Natural killer cell (primary cell): ENCODE results near the gene DTX3L. TPM values are rescaled to one million over a fixed set of nuclear protein-coding genes. Genes with fewer than 3 reads are reported as not detected.
A peak's percentile ranks its signal among the peaks of the same experiment; 100 is the strongest.

ENCODE experiments used
- ATAC-seq, 3 donors: fragments of 150-1000 bp in 2 of 3; fragments of 200-7000 bp in 1 of 3; cut with Tn5 transposase; 1 replicate in 1 of 3; 2 replicates in 2 of 3; pipeline ENCODE4 v1.10.0; 2021; ENCODE audit warnings: mild to moderate bottlenecking in 2 of 3, moderate library complexity in 2 of 3
- DNase-seq, 2 donors: peaks; one replicate each; pipeline versions ENCODE4 v3.0.0 to v3.0.0-alpha.2; 2013 to 2021; ENCODE audit warnings: mixed read lengths in 1 of 2
- H3K27ac ChIP-seq: one replicate; pipeline ENCODE4 v1.5.1; 2013; ENCODE audit warnings: mild to moderate bottlenecking, low read length
- H3K27me3 ChIP-seq: one replicate; pipeline ENCODE4 v1.6.1; 2013; ENCODE audit warnings: low read length; ENCODE audit not compliant: control insufficient read depth, insufficient read depth
- H3K36me3 ChIP-seq: one replicate; pipeline ENCODE4 v1.6.1; 2013; ENCODE audit warnings: low read length; ENCODE audit not compliant: control insufficient read depth, insufficient read depth
- H3K4me1 ChIP-seq: one replicate; pipeline ENCODE4 v1.6.1; 2013; ENCODE audit warnings: low read length; ENCODE audit not compliant: control insufficient read depth, insufficient read depth
- H3K4me3 ChIP-seq: one replicate; pipeline ENCODE4 v1.5.1; 2013; ENCODE audit warnings: low read length
- H3K9me3 ChIP-seq: one replicate; pipeline ENCODE4 v1.6.1; 2013; ENCODE audit warnings: low read length; ENCODE audit not compliant: control insufficient read depth, insufficient read depth
- H3K27ac Mint-ChIP-seq, 2 donors: one replicate each; pipeline ENCODE4 v1.8.0; 2022; ENCODE audit warnings: mild to moderate bottlenecking in 2 of 2, mixed read lengths in 2 of 2, moderate library complexity in 1 of 2
- H3K27me3 Mint-ChIP-seq, 2 donors: one replicate each; pipeline ENCODE4 v1.8.0; 2022; ENCODE audit warnings: low read depth in 2 of 2, mixed read lengths in 2 of 2
- H3K36me3 Mint-ChIP-seq: one replicate; pipeline ENCODE4 v1.8.0; 2022; ENCODE audit warnings: mixed read lengths
- H3K4me1 Mint-ChIP-seq, 2 donors: one replicate each; pipeline ENCODE4 v1.8.0; 2022; ENCODE audit warnings: mixed read lengths in 2 of 2
- H3K4me3 Mint-ChIP-seq: one replicate; pipeline ENCODE4 v1.8.0; 2022; ENCODE audit warnings: mild to moderate bottlenecking, moderate library complexity, mixed read lengths
- H3K9me3 Mint-ChIP-seq, 2 donors: one replicate each; pipeline ENCODE4 v1.8.0; 2022; ENCODE audit warnings: mixed read lengths in 2 of 2
- whole genome bisulfite sequencing: methylation state at CpG from one replicate; pipeline ENCODE4 v1.1.7; 2013; ENCODE audit warnings: missing lambda C conversion rate; ENCODE audit not compliant: insufficient coverage; 5-methylcytosine and 5-hydroxymethylcytosine counted together
- intact Hi-C: fragments of 100-400 bp; cut with micrococcal nuclease; formaldehyde crosslinking; loops from one replicate; pipeline ENCODE4 v1.14.2; 2022
- total RNA-seq, 4 donors: library from RNA; stranded (reverse); fragments of 120-200 nt in 1 of 4; gene quantifications; one replicate each; pipeline versions ENCODE4 v1.2.3 to v1.2.4, GENCODE V29; 2013 to 2022
- TF ChIP-seq, protein P1 (sequence below): fragments of 200-600 bp; IDR thresholded peaks from one replicate; pipeline ENCODE4 v1.8.0; 2022; ENCODE audit warnings: antibody characterized with exemption

Gene DTX3L
- total RNA-seq, 3 donors from 2014 or later (not counting 1 experiment from before 2014, with no cell fraction given): 40.8 to 61.0 (median 51.8) TPM

DNA sequence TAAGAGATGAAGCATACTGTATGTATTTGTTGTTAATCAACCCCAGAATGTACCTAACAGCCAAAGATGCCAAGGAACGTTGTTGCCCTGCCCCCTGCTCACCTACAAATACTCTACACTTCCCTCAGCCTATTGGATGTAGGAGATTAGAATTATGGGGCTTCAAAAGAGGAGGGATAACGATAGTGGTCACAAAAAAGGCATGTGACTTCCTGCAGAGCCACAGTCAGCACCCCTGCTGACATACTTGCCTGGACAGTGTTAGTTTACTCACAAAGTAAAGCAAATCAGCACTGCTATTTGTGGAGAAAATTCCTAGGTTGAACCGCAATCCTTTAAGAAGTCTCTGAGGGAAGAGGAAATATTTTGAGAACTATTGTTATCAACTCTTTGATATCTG, 51.2 kb downstream of the DTX3L start:
- no peak overlapping the region for H3K27ac ChIP-seq
- no peaks in the 10 kb centered on the region for H3K27me3 Mint-ChIP-seq
- ATAC-seq (peak in 1 of 3 donors; percentile 36), DNase-seq (no peak)
- no peaks in the 10 kb centered on the region for H3K4me1 ChIP-seq
- H3K4me3 Mint-ChIP-seq: no peak overlapping the region
- 78% methylated on average over 2 of the region's 3 CpGs for WGBS
- H3K4me3 ChIP-seq: no peak overlapping the region
- peaks cover 46% of the 10 kb centered on the region for H3K36me3 Mint-ChIP-seq
- no peaks in the 10 kb centered on the region for H3K27me3 ChIP-seq
- peaks cover 65% of the 10 kb centered on the region for H3K36me3 ChIP-seq
- peak overlapping the region; percentile 26 to 64 for H3K27ac Mint-ChIP-seq
- peaks cover 14% of the 10 kb centered on the region in 2 donors for H3K4me1 Mint-ChIP-seq
- TF ChIP-seq, protein P1, sequence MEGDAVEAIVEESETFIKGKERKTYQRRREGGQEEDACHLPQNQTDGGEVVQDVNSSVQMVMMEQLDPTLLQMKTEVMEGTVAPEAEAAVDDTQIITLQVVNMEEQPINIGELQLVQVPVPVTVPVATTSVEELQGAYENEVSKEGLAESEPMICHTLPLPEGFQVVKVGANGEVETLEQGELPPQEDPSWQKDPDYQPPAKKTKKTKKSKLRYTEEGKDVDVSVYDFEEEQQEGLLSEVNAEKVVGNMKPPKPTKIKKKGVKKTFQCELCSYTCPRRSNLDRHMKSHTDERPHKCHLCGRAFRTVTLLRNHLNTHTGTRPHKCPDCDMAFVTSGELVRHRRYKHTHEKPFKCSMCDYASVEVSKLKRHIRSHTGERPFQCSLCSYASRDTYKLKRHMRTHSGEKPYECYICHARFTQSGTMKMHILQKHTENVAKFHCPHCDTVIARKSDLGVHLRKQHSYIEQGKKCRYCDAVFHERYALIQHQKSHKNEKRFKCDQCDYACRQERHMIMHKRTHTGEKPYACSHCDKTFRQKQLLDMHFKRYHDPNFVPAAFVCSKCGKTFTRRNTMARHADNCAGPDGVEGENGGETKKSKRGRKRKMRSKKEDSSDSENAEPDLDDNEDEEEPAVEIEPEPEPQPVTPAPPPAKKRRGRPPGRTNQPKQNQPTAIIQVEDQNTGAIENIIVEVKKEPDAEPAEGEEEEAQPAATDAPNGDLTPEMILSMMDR: no peak
- H3K9me3 Mint-ChIP-seq: peaks cover 0 to 2% of the 10 kb centered on the region in 2 donors
- intact Hi-C loops: no loop called here
- H3K9me3 ChIP-seq: no peaks in the 10 kb centered on the region

DNA sequence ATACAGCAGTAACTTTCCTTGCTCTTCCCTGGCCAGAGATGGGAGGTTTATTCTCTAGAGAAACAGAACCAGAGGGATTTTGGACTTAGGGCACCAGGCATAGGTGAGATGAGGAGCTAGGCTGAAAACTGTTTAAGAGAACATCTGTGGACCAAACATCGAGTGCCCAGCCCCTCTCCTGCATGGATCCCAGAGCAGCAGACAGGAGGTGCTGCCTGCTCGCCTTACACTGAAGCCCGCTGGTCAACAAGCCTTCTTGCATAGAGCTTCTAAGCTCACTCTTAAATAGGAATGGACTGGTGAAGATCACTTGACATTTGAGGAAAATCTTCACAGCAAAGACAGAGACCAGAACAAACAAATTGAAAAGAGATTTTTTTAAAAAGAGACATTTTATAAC, 54.5 kb downstream of the DTX3L start:
- intact Hi-C loops: no loop called here
- no peaks in the 10 kb centered on the region for H3K27me3 Mint-ChIP-seq
- H3K4me1 Mint-ChIP-seq: peaks cover 17 to 28% of the 10 kb centered on the region in 2 donors
- H3K27me3 ChIP-seq: no peaks in the 10 kb centered on the region
- no peak overlapping the region for H3K27ac ChIP-seq
- H3K4me1 ChIP-seq: no peaks in the 10 kb centered on the region
- peaks cover 63% of the 10 kb centered on the region for H3K36me3 ChIP-seq
- 96% methylated on average over 3 of the region's 3 CpGs for WGBS
- peaks cover 44% of the 10 kb centered on the region for H3K36me3 Mint-ChIP-seq
- no peak overlapping the region for H3K4me3 Mint-ChIP-seq
- H3K4me3 ChIP-seq: no peak overlapping the region
- H3K9me3 ChIP-seq: no peaks in the 10 kb centered on the region
- DNase-seq (no peak), ATAC-seq (no peak)
- TF ChIP-seq, protein P1: no peak
- no peaks in the 10 kb centered on the region for H3K9me3 Mint-ChIP-seq
- peak overlapping the region; percentile 34 to 65 for H3K27ac Mint-ChIP-seq

DNA sequence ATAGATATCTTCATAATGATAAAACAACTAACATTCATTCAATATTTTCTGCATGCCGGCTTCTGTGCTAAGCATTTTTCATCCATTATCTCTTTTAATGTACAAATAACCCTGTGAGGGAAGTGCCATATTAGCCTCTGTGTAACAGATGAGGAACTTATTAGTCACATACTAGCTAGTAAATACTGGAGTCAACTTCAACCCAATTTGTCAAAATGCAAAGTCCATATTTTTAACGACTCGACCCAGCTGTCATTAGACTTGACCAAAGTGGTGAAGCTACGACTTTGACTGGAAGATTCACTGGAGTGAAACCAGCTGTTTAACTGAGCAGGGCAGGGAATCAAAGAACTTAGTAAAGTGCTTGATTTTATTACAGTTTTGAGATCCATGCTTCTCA, 54.9 kb downstream of the DTX3L start:
- H3K36me3 Mint-ChIP-seq: peaks cover 44% of the 10 kb centered on the region
- H3K36me3 ChIP-seq: peaks cover 63% of the 10 kb centered on the region
- H3K27ac Mint-ChIP-seq: no peak overlapping the region
- H3K4me3 Mint-ChIP-seq: no peak overlapping the region
- no peaks in the 10 kb centered on the region for H3K4me1 ChIP-seq
- H3K27me3 Mint-ChIP-seq: no peaks in the 10 kb centered on the region
- no peak overlapping the region for H3K4me3 ChIP-seq
- no peaks in the 10 kb centered on the region for H3K9me3 Mint-ChIP-seq
- no peaks in the 10 kb centered on the region for H3K9me3 ChIP-seq
- intact Hi-C loops: no loop called here
- TF ChIP-seq, protein P1: no peak
- ATAC-seq (no peak), DNase-seq (no peak)
- H3K27me3 ChIP-seq: no peaks in the 10 kb centered on the region
- WGBS: 79% methylated on average over 4 of the region's 4 CpGs
- H3K27ac ChIP-seq: no peak overlapping the region
- H3K4me1 Mint-ChIP-seq: peaks cover 17 to 32% of the 10 kb centered on the region in 2 donors

DNA sequence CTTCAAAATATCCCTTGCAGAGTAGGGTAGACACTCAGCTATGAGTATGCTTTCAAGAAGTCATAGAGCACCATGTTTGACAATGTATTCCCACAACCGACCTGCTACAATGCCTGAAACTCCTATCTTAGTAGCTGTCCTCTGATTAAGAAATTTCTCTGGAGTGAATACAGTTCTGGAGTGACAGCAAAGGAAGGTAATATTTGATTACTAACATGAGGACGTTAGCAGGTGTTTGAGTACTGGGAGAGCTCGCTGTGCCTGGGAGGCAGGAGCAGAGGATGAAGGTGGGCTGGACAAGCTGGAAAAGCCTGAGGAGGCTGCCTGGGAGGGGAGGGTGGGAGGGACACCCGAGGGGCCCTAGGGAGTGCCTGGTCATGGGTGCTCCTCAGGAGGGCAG, 56.3 kb downstream of the DTX3L start:
- Histone ChIP-seq H3K27me3 (no peaks in the 10 kb centered on the region), H3K4me3 (no peak overlapping the region), H3K9me3 (no peaks in the 10 kb centered on the region), H3K4me1 (no peaks in the 10 kb centered on the region), H3K36me3 (peaks cover 57% of the 10 kb centered on the region), H3K27ac (no peak overlapping the region)
- intact Hi-C loops: no loop called here
- Mint-ChIP-seq H3K27ac (no peak overlapping the region), H3K27me3 (no peaks in the 10 kb centered on the region), H3K4me3 (no peak overlapping the region), H3K4me1 (peaks cover 11 to 27% of the 10 kb centered on the region in 2 donors), H3K36me3 (peaks cover 42% of the 10 kb centered on the region), H3K9me3 (no peaks in the 10 kb centered on the region)
- 95% methylated on average over 4 of the region's 4 CpGs for WGBS
- no peak for ATAC-seq
- TF ChIP-seq, protein P1: no peak
- no peak for DNase-seq
